ENCODE measurements around the gene NOL6. TPM values are rescaled to one million over a fixed set of nuclear protein-coding genes. Genes with fewer than 3 reads are reported as not detected.
"Not testable (repeated sequence)": the region's sequence is repeated elsewhere in the genome, so short reads cannot be mapped to it uniquely, and the experiment has no call there.

Gene NOL6
- total RNA-seq, 1 experiment from 2014 or later, result 38.6 TPM

DNA sequence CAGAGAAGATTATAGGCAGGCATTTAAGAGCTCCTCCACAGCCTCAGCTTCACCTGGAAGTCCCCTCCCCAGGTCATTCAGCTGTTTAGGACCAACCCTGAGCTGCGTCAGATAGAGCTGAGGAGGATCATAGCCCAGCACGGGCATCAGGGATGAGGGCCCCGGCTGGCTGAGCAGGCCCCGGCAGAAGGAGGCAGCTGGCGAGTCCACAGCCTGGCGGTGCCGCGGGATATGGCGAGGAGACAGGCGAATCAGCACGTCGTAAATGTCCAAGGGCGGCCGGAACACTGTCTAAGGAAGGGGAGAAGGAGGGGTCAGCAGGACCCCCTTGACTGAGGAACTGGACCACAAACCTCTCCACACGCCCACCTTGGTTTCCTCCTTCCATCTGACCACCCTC is 10.6 kb downstream of the NOL6 start:
- Histone ChIP-seq H3K36me3 (peaks cover 35% of the 10 kb centered on the region), H3K4me3 (no peak overlapping the region), H3K27me3 (no peaks in the 10 kb centered on the region), H3K9me3 (no peaks in the 10 kb centered on the region)
- no peak for DNase-seq

DNA sequence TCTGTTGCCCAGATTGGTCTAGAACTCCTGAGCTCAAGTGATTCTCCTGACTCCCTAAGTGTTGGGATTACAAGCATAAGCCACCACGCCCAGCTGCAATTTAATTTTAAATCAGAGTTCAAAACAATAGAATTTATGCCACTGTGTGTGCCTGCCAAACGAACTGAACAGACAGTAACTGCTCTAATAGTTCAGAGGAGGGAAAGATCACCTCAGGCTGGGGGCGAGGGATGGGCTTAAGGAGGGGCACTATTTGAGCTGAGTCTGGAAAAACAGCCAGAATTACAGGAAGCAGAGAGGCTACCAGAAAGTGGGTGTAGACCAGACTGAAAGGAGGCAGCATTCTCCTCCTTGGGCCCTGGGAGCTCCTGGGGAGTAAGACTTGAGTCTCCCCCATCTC is 12.2 kb downstream of the NOL6 start:
- Histone ChIP-seq H3K9me3 (no peaks in the 10 kb centered on the region), H3K36me3 (peaks cover 22% of the 10 kb centered on the region), H3K4me3 (no peak overlapping the region), H3K27me3 (no peaks in the 10 kb centered on the region)
- DNase-seq, result no peak

DNA sequence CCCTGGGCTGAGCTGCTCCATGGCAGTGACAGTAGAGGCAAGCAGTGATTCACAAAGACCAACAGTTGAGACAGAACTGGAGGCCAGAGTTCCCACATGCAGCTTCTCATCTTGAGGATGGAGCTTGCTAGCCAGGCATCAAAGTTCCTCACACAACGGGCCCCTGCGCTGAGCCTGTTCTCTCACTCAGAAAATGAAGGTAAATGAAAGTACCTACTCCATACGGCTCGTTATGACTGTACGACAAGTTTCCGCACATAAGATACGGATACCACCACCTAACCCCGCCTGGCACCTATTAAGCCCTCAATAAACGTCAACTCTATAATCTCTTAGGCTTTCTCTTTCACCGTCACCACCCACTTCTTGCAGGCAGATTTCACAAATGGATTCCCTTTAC is 12.9 kb downstream of the NOL6 start:
- no peak for DNase-seq
- no peaks in the 10 kb centered on the region for H3K9me3 ChIP-seq
- H3K27me3 ChIP-seq, result no peaks in the 10 kb centered on the region
- H3K36me3 ChIP-seq, result peaks cover 18% of the 10 kb centered on the region
- no peak overlapping the region for H3K4me3 ChIP-seq

DNA sequence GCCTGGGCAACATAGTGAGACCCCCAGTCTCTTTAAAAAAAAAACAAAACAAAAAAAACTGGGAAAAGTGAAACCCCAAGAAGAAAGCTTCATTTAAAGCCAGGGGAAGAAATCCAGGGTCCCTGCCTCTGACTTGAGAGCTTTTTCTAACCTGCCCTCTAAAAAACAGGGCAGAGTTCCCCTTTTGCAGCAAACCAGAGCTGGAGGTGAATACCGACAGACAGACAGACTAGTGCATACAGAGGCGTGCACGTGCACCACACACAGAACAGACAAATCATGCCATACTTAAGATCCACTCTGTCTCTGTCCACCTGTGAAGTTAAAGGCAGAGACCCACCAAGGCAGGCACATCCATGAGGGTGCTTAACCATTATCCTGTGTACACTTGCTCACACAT is 14.6 kb downstream of the NOL6 start:
- no peaks in the 10 kb centered on the region for H3K27me3 ChIP-seq
- DNase-seq, result no peak
- no peak overlapping the region for H3K4me3 ChIP-seq
- H3K9me3 ChIP-seq, result no peaks in the 10 kb centered on the region
- peaks cover 3% of the 10 kb centered on the region for H3K36me3 ChIP-seq

DNA sequence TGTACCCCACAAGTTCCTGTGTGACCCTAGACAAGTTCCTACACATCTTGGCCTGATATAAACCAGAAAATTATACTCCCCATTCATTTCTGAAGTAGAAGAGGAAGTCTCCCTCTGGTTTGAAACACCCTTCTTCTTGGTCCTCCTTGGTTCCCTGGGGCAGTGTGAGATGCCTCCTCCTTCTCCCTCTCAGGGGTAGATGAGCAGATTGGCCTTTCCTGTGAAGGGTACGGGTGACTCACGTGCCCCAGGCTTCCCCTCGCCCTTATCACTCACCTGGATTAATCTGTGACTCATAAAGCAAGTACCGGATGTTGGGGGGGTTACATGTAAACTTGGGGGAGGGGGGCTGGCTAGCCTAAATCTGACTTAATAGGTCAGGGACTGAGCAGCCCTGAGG is 15.3 kb downstream of the NOL6 start:
- no peak for DNase-seq
- Histone ChIP-seq H3K9me3 (no peaks in the 10 kb centered on the region), H3K4me3 (no peak overlapping the region), H3K27me3 (no peaks in the 10 kb centered on the region), H3K36me3 (peaks cover 3% of the 10 kb centered on the region)

DNA sequence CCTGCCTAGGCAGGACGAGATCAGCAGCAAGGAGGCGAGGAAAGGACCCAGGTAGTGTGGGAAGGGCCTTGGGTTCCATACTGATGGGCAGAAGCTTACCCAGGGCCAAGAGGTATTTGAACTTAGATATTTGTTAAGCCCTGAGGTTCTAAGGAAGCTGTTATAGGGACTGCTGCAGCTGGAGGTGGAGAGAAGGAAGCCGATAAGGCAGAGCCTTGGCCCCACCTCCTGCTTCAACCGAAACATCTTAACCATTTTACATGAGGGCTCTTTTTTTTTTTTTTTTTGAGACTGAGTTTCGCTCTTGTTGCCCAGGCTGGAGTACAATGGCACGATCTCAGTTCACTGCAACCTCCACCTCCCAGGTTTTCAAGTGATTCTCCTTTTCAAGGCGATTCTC is 17.8 kb downstream of the NOL6 start:
- no peak for DNase-seq
- Histone ChIP-seq H3K4me3 (no peak overlapping the region), H3K36me3 (no peaks in the 10 kb centered on the region), H3K27me3 (no peaks in the 10 kb centered on the region), H3K9me3 (no peaks in the 10 kb centered on the region)

DNA sequence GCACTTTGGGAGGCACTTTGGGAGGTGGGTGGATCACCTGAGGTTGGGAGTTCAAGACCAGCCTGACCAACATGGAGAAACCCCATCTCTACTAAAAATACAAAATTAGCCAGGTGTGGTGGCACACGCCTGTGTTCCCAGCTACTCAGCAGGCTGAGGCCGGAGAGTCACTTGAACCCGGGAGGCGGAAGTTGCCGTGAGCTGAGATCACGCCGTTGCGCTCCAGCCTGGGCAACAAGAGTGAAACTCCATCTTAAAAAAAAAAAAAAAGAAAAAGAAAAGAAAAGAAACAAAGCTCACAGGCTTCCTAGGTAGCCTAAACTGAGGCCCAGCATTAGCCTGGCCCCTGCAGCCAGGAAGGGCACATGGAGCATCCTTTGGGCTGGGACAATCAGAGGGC is 18.3 kb downstream of the NOL6 start:
- H3K4me3 ChIP-seq, H3K9me3 ChIP-seq, H3K27me3 ChIP-seq, H3K36me3 ChIP-seq, DNase-seq: not testable (repeated sequence)

DNA sequence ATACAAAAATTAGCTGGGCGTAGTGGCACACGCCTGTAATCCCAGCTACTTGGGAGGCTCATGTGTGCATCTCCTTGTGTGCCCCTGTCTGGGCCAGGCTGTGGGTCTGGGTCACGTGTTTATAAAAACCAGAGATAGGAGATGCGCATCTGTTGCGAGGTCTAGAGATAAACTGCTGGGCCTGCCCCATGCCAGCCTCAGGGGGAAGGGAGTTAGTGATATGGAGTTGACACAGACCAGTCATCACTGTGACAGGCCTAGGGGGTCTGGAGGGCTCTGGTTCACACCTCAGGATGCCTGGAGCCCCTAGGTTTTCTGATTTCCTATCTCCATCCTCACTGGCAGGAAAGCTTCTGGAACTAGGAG is 19.1 kb downstream of the NOL6 start:
- H3K4me3 ChIP-seq, H3K27me3 ChIP-seq, DNase-seq, H3K36me3 ChIP-seq, H3K9me3 ChIP-seq: not testable (repeated sequence)

DNA sequence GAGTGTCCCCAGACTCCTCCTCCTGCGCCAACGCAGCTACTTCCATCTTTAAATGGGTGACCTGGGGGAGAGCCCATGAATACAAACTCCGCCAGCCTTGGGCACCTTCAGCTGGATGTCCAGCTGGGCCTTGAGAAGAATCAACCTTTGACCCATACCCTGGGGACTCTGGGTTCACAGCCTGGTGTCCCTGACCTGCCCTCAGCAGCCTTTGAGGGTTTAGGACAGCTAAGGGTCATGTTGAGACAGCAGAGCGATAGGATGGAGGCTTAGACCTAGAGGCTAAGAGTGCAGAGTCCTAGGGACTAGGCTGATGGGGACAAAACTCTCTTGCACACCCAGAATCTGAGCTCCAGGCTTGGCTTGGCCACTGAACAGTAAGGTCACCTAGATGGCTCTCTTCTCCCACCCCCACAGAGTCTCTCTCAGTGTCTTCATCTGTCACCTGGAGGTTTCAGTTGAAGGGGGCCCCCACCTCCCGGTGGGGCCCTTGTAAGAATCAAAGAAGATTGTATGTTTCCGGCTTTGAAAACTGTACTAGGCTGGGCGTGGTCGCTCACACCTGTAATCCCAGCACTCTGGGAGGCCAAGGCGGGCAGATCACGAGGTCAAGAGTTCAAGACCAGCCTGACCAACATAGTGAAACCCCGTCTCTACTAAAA is 19.6 kb downstream of the NOL6 start:
- Histone ChIP-seq H3K4me3 (no peak overlapping the region), H3K9me3 (no peaks in the 10 kb centered on the region), H3K27me3 (no peaks in the 10 kb centered on the region), H3K36me3 (no peaks in the 10 kb centered on the region)
- DNase-seq, result no peak

DNA sequence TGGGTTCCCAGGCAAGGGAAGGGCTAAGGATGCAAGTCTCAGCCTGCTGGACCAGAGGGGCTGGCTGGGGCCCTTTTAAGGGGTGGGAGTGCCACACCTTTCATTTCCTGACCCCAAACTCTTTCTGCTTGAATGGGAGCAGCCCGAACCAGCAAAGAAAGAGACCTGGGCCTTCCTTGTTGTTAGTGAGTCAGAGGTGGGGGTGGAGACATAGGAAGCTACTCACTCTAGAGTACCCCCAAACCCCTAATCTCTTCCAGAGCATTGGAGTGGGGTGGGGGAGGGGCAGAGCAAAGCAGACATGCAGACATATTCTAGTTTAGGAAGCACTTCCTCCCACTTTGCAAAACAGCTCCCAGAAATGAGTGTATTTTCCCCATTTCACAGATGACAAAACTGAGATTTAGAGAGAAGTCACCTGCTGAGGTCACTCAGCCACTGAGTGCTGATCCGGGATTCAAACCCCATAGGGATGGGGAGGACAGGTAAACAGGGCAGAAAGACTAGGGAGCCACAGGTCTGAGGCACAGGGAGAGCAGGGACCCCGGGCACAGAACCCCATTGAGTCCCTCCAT is 20.4 kb downstream of the NOL6 start:
- no peak for DNase-seq
- H3K4me3 ChIP-seq, result no peak overlapping the region
- H3K27me3 ChIP-seq, result no peaks in the 10 kb centered on the region
- no peaks in the 10 kb centered on the region for H3K9me3 ChIP-seq
- no peaks in the 10 kb centered on the region for H3K36me3 ChIP-seq

DNA sequence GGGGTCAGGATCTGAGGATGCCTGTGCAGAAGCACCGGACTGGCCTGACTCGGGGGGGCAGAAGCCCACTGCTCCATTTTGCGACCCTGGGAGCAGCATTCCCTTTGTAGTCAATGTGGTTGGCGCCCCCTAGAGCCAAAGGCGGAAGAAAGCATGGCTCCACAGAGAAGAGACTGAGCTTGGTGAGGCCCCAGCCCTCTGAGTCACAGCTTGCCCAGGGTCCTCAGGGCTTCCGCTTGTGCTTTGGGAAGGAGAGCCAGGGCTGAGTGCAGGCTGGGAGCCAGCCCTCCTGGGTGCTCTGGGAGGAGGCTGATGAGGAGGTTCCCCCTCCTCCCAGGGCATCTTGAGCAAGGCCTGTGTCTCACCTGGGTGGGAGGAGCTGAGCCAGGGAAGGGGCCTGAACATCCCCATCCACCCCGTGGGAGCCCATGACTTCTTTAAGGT is 20.9 kb downstream of the NOL6 start:
- peak; percentile 88 for DNase-seq
- Histone ChIP-seq H3K4me3 (no peak overlapping the region), H3K9me3 (no peaks in the 10 kb centered on the region), H3K36me3 (no peaks in the 10 kb centered on the region), H3K27me3 (no peaks in the 10 kb centered on the region)

DNA sequence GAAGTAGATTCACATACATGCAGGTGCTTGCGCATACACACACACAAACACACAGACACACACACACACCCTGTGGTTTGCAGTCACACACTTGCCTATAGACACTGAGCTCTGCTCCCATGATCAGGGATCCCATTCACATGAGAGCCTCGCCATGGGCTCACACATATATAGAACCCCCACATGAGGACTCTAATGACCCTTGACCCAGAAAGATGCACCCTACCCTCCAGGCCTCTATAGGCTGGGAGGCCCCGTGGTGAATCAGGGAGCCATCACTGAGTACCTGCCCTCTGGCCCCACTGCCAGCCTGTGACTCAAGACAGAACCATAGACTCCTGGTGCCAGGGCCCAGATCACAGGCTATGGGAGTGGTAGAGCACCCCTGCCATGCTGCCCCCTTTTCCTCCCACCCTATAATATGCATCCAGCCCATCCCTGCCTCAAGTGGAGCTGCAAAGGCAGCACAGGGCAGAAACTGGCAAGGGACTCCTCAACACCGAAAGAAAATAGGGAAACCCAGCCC is 23.0 kb downstream of the NOL6 start:
- H3K9me3 ChIP-seq, result no peaks in the 10 kb centered on the region
- no peak for DNase-seq
- no peaks in the 10 kb centered on the region for H3K27me3 ChIP-seq
- no peaks in the 10 kb centered on the region for H3K36me3 ChIP-seq
- no peak overlapping the region for H3K4me3 ChIP-seq

DNA sequence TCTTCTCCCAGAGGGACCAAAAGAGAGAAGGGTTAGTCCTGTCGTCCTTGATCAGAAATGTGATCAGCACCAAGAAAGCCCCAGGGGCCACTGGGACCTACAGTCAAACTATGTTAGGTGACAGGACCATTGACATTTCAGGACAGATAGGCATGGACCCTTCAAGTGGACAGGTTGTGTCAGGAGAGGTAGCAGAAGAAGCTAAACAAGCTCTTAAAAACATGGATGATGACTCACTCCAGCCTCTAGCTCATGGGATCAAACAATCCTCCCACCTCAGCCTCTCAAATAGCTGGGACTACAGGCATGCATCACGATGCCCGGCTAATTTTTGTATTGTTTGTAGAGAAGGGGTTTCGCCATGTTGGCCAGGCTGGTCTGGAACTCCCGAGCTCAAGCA is 24.0 kb downstream of the NOL6 start:
- Histone ChIP-seq H3K9me3 (no peaks in the 10 kb centered on the region), H3K4me3 (no peak overlapping the region), H3K27me3 (no peaks in the 10 kb centered on the region), H3K36me3 (no peaks in the 10 kb centered on the region)
- DNase-seq, result no peak

DNA sequence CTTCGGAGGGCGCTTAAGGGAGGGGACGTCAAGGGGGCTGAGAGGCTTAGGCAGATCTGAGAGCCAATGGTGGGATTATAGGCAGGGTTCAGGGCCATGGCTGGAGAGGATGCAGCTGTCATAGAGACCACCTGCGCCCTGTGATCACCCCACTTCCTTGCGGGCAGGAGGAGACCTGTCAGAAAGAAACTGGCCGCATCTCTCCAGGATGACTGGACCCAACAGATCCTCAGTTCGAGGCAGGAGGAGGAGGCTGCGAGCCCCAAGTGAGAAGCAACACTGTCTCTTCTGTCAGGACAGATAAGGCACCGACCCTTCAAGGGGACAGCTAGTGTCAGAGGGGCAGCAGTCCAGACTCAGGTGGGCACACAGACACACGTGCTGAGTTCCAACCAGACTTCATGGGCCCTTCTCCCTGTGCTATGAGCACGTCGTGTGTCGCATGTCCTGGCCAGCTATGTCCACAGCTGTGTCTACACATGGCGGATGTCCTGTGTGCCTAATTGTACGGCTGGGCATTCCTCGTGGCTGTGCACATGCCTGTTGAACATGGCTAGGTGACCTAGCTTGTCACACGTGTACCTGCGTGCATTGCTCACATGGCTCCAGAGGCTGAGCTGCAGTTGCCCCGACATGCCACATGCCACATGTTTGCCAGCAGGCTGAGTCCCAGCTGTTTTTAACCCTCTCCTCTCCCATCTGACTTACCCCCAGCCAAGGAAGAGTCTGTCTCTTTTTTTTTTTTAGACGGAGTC is 25.7 kb downstream of the NOL6 start:
- H3K4me3 ChIP-seq, result no peak overlapping the region
- no peaks in the 10 kb centered on the region for H3K9me3 ChIP-seq
- H3K36me3 ChIP-seq, result no peaks in the 10 kb centered on the region
- no peak for DNase-seq
- no peaks in the 10 kb centered on the region for H3K27me3 ChIP-seq

DNA sequence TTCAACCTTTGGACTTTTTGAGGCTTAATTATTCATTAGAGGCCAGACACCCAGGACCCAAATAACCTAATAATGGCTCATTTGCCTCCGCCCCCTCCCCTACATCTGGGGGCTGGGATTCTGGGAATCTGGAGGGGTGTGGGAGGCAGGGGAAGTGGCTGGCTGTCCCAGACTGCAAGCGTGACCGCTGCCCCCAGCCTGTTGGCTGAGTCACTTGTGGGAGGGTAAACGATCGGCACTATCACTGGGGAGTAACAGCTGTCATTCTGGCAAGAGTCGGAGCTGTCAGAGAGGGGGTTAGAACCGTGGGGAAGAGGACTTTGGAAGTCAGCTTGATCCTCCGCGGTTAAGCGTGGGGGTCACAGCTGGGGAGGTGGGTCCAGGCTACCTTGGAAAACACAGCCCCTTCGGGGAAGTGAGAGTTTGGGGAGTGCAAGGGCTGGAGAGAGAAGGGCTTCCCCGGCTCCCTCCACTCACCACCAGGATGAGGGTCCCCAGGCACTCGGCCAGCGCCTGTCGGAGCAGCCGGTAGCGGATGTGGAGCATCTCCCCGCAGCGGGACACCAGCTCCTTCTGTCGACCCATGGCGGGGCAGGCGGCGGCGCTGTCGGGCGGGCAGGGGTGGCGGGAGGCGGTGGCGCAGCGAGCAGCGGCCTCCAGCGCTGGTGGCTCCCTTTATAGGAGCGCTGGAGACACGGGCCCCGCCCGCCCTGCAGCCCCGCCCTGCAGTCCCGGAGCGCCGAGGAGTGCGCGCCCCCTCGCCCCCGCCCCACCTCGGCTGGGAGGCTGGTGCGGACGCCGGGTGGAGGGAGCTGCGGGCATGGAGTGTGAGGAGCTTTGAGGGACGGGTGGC is 26.6 kb downstream of the NOL6 start, which contains the start of gene AQP3:
Gene AQP3, minus strand, starts transcription at position 648 of the 853 bp plus-strand sequence. Its CDS starts 63 bp downstream, at position 585.
- Histone ChIP-seq H3K27me3 (no peaks in the 10 kb centered on the region), H3K4me3 (no peak within 1 kb of the TSS), H3K9me3 (no peaks in the 10 kb centered on the region)

DNA sequence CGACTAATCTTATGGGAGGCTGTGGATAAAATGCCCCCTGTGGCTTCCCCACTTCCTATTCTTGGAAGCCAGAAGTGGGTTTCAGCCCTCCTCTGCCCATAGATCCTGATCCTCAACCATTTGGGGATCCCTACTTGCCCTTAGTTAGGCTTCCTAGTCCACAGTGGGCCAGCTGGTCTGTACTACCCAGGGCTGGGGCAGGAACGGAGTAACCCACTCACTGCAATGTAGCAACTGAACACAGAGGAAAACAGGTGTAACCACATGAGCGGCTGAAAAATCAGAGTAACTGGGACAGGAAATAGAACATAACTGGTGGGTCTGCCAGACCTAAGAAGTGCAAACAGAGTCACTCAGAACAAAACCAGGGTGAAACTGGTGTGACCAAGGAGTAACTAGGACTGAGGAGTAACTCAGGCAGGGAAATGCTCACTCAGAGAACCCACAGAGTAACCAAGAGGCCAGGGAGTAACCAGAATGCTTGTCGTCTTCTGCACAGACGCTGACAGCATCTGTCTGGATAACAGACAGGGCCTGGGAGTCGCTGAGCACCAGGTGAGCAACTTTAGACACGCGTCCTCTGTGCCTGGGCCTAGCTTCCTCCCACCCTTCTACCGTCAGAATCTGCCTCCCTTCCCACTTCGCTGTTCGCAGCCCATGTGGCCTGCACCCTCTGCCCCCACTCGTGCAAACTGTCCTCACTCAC is 27.3 kb downstream of the NOL6 start:
- DNase-seq, result no peak
- Histone ChIP-seq H3K4me3 (no peak overlapping the region), H3K9me3 (no peaks in the 10 kb centered on the region), H3K36me3 (no peaks in the 10 kb centered on the region), H3K27me3 (no peaks in the 10 kb centered on the region)

More for the DNA sequence above, 26.6 kb downstream of the NOL6 start, which contains the start of gene AQP3:
- DNase-seq, result peak; percentile 77
- no peaks in the 10 kb centered on the region for H3K36me3 ChIP-seq

All from MG63 (cell line).